Loucy (cell line): ENCODE results near the gene COL8A1.
"Not testable (repeated sequence)": the region's sequence is repeated elsewhere in the genome, so short reads cannot be mapped to it uniquely, and the experiment has no call there.

Experiments
- H2AFZ ChIP-seq: fragments of 200-600 bp; sonication (generic); 2 replicates; pipeline ENCODE4 v1.6.0; 2016; ENCODE audit warnings: antibody characterized with exemption, mild to moderate bottlenecking, low read length, moderate library complexity
- H3F3A ChIP-seq: fragments of 200-600 bp; 2 replicates; pipeline ENCODE4 v1.6.0; 2016; ENCODE audit warnings: antibody characterized with exemption, low read depth, mild to moderate bottlenecking
- H3K27me3 ChIP-seq: fragments of 200-600 bp; sonication (generic); 2 replicates; pipeline ENCODE4 v1.6.1; 2014; ENCODE audit warnings: low read length, mild to moderate bottlenecking; ENCODE audit not compliant: insufficient read depth, poor library complexity, severe bottlenecking
- H3K36me3 ChIP-seq: fragments of 200-600 bp; sonication (generic); 2 replicates; pipeline ENCODE4 v1.6.1; 2016; ENCODE audit warnings: low read length; ENCODE audit not compliant: insufficient read depth
- H3K4me1 ChIP-seq: fragments of 200-600 bp; sonication (generic); 2 replicates; pipeline ENCODE4 v1.5.1; 2014; ENCODE audit warnings: low read length, mild to moderate bottlenecking; ENCODE audit not compliant: insufficient read depth, poor library complexity, severe bottlenecking
- H3K4me2 ChIP-seq: fragments of 200-600 bp; sonication (generic); 2 replicates; pipeline ENCODE4 v1.6.0; 2014; ENCODE audit warnings: antibody characterized with exemption, low read length, low read depth, mild to moderate bottlenecking; ENCODE audit not compliant: poor library complexity, severe bottlenecking
- H3K4me3 ChIP-seq: fragments of 200-600 bp; sonication (generic); 2 replicates; pipeline ENCODE4 v1.5.1; 2014; ENCODE audit warnings: low read length, mild to moderate bottlenecking, mixed read lengths; ENCODE audit not compliant: poor library complexity, severe bottlenecking
- H3K79me2 ChIP-seq: fragments of 200-600 bp; sonication (generic); 2 replicates; pipeline ENCODE4 v1.6.1; 2014; ENCODE audit warnings: low read length; ENCODE audit not compliant: insufficient read depth
- H3K9ac ChIP-seq: fragments of 200-600 bp; sonication (generic); 2 replicates; pipeline ENCODE4 v1.6.0; 2014; ENCODE audit warnings: mild to moderate bottlenecking, low read depth, low read length, moderate library complexity; ENCODE audit not compliant: poor library complexity, severe bottlenecking
- H3K9me2 ChIP-seq: fragments of 200-600 bp; sonication (generic); replicated peaks from 2 replicates; pipeline ENCODE4 v1.6.1; 2016; ENCODE audit warnings: low read depth, low read length, mixed read lengths
- H3K9me3 ChIP-seq: fragments of 200-600 bp; sonication (generic); 2 replicates; pipeline ENCODE4 v1.6.1; 2014; ENCODE audit warnings: mild to moderate bottlenecking, antibody characterized with exemption, low read length, low read depth; ENCODE audit not compliant: insufficient read depth
- H4K20me1 ChIP-seq: fragments of 200-600 bp; sonication (generic); 2 replicates; pipeline ENCODE4 v1.6.0; 2014; ENCODE audit warnings: antibody characterized with exemption, low read length, mild to moderate bottlenecking; ENCODE audit not compliant: insufficient read depth, poor library complexity, severe bottlenecking
- EZH2phosphoT487 ChIP-seq: fragments of 200-600 bp; IDR thresholded peaks from 2 replicates; pipeline ENCODE4 v1.6.1; 2018; ENCODE audit warnings: antibody characterized with exemption, mild to moderate bottlenecking, moderate library complexity, borderline replicate concordance
- TF ChIP-seq, protein P1 (sequence below): fragments of 200-600 bp; sonication (generic); conservative IDR thresholded peaks from 2 replicates; pipeline ENCODE4 v1.5.1; 2014; ENCODE audit warnings: mild to moderate bottlenecking, antibody characterized with exemption, low read length

COL8A1 gene

DNA sequence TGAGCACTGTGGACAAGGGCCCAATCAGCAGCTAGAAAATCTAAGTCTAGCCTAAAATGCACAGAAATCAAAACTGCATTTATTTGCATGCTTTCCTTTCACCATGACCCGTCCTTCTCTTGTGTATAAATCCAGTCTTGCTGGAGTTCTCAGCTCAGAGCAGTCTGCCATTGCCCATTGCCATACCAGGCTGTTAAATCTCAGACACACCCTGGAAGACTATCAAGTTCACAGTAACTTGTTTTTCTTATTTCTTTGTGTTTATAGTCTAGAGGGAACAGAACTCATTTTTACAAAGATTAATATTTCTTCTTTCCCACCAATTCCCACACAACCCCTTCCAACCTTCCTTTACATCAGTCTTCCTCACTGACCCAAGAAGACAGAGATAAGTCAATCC, 85.9 kb downstream of the COL8A1 start:
- no peaks in the 10 kb centered on the region for H4K20me1 ChIP-seq
- no peak overlapping the region for H2AFZ ChIP-seq
- no peaks in the 10 kb centered on the region for H3K79me2 ChIP-seq
- no peak for TF ChIP-seq EZH2phosphoT487
- TF ChIP-seq, protein P1, sequence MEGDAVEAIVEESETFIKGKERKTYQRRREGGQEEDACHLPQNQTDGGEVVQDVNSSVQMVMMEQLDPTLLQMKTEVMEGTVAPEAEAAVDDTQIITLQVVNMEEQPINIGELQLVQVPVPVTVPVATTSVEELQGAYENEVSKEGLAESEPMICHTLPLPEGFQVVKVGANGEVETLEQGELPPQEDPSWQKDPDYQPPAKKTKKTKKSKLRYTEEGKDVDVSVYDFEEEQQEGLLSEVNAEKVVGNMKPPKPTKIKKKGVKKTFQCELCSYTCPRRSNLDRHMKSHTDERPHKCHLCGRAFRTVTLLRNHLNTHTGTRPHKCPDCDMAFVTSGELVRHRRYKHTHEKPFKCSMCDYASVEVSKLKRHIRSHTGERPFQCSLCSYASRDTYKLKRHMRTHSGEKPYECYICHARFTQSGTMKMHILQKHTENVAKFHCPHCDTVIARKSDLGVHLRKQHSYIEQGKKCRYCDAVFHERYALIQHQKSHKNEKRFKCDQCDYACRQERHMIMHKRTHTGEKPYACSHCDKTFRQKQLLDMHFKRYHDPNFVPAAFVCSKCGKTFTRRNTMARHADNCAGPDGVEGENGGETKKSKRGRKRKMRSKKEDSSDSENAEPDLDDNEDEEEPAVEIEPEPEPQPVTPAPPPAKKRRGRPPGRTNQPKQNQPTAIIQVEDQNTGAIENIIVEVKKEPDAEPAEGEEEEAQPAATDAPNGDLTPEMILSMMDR = no peak
- no peaks in the 10 kb centered on the region for H3K27me3 ChIP-seq
- no peak overlapping the region for H3K4me2 ChIP-seq
- no peaks in the 10 kb centered on the region for H3K4me1 ChIP-seq
- no peak overlapping the region for H3K4me3 ChIP-seq
- no peaks in the 10 kb centered on the region for H3K9me2 ChIP-seq
- H3K9me3 ChIP-seq = no peaks in the 10 kb centered on the region
- H3K36me3 ChIP-seq = no peaks in the 10 kb centered on the region
- no peak overlapping the region for H3K9ac ChIP-seq
- H3F3A ChIP-seq = no peaks in the 10 kb centered on the region

DNA sequence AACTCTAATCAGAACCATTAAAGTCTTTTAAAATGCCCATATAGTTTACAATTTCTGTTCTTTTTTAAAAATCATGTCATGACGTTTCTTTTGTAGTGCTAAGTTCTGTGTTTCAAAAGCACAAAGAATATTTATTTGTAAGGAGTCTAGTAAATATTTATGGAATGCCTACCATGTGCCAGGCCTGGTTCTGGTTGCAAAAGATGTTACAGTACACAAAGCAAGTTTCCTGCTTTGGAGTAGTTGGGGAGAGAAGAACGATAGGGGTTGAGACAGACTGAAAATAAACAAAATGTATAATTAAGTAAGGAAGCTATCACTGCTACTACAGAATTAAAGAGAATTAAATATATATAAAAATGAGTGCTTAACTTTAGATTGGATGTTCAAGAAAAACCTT, 92.5 kb downstream of the COL8A1 start:
- Histone ChIP-seq H2AFZ (no peak overlapping the region), H3K9me3 (no peaks in the 10 kb centered on the region), H3K9ac (no peak overlapping the region), H3K27me3 (no peaks in the 10 kb centered on the region), H3K9me2 (0 out of 2 replicates have a peak, but pooled peaks cover 5% of the 10 kb centered on the region), H3K79me2 (no peaks in the 10 kb centered on the region), H3K4me2 (no peak overlapping the region), H3K4me3 (no peak overlapping the region), H4K20me1 (no peaks in the 10 kb centered on the region), H3F3A (no peaks in the 10 kb centered on the region), H3K4me1 (no peaks in the 10 kb centered on the region), H3K36me3 (no peaks in the 10 kb centered on the region)
- TF ChIP-seq, protein P1 = no peak
- no peak for TF ChIP-seq EZH2phosphoT487

DNA sequence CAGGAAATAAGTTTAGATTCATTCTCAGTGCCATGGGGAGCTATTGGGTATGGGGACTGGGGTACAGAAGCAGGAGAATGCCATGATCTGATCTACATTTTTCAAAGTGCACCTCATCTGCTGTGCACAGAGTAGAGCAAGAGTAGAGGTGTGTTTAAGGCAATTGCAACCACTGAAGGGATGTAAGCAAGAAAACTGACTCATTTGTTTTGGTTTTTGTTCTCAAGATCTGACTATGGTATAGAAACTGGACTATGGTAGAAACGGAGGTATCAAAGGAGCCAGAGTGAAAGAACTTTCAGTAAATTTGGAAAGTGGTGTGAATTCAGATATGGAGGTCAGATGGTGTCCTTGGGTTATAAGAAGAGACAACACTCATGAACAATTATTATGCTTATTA, 93.1 kb downstream of the COL8A1 start:
- Histone ChIP-seq H3K27me3 (no peaks in the 10 kb centered on the region), H3K9me2 (0 out of 2 replicates have a peak, but pooled peaks cover 5% of the 10 kb centered on the region), H3K4me2 (no peak overlapping the region), H3K79me2 (no peaks in the 10 kb centered on the region), H3K4me1 (no peaks in the 10 kb centered on the region), H4K20me1 (no peaks in the 10 kb centered on the region), H3K9ac (no peak overlapping the region), H2AFZ (no peak overlapping the region), H3K9me3 (no peaks in the 10 kb centered on the region), H3K4me3 (no peak overlapping the region), H3K36me3 (no peaks in the 10 kb centered on the region), H3F3A (no peaks in the 10 kb centered on the region)
- TF ChIP-seq, protein P1 = no peak
- no peak for TF ChIP-seq EZH2phosphoT487

- not testable (repeated sequence) for H4K20me1 ChIP-seq, H3K9me3 ChIP-seq, H3K27me3 ChIP-seq, H3K9ac ChIP-seq, H3K36me3 ChIP-seq, H3K4me3 ChIP-seq, H3K9me2 ChIP-seq, H3F3A ChIP-seq, H3K4me1 ChIP-seq, H3K79me2 ChIP-seq, H2AFZ ChIP-seq, H3K4me2 ChIP-seq
Observed at GRCh38 chr3:99740371-99740770, 102.0 kb downstream of the COL8A1 start.
